Fibroblast of skin of right biceps (primary cell): ENCODE measurements around the gene UCHL3.
A peak's percentile ranks its signal among the peaks of the same experiment; 100 is the strongest.

Experiments used
- DNase-seq: peaks from one replicate; pipeline ENCODE4 v3.0.0-alpha.2; 2013

UCHL3 gene

GRCh38 chr13:75550159-75550567 is 572 bp downstream of the UCHL3 start:
- DNase-seq: peak; percentile 72

DNA sequence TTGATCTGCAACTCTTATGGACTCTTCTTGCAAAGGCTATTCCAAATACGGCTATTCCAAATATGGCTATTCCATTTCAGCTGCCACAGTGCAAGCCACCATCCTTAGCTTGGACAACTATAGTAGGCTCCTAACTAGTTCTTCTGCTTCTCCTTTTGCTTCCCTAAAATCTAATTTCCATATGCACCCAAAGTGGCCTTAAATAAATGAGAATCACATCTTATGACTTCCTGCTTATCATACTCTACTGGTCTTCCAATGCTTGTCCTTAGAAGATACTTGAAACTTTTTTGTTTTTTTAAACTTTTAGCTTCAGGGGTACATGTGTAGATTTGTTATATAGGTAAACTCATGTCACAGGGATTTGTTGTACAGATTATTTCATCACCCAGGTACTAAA is 4.9 kb downstream of the UCHL3 start:
- DNase-seq: no peak

- no peak for DNase-seq
These were observed 5.4 kb downstream of the UCHL3 start for GRCh38 chr13:75554981-75555380.

DNA sequence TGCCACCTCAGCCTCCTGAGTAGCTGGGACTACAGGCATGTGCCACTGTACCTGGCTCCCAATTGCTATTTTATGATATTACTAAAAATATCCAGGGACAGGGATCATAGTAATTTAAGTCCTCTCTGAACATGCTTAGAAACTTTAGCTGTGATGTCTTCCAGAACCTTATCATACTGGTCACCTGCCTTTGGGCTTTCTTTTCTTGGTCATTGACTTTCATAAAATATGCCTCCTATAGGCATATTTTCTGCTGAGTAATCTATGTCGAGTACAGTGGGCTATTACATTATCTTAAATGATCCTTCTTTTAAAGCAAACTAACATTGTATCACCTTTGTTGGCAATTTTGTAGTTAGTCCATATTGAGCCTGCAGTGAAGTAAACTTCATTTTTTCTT is 6.2 kb downstream of the UCHL3 start:
- DNase-seq: no peak

GRCh38 chr13:75556961-75557360 is 7.4 kb downstream of the UCHL3 start:
- DNase-seq: no peak

DNA sequence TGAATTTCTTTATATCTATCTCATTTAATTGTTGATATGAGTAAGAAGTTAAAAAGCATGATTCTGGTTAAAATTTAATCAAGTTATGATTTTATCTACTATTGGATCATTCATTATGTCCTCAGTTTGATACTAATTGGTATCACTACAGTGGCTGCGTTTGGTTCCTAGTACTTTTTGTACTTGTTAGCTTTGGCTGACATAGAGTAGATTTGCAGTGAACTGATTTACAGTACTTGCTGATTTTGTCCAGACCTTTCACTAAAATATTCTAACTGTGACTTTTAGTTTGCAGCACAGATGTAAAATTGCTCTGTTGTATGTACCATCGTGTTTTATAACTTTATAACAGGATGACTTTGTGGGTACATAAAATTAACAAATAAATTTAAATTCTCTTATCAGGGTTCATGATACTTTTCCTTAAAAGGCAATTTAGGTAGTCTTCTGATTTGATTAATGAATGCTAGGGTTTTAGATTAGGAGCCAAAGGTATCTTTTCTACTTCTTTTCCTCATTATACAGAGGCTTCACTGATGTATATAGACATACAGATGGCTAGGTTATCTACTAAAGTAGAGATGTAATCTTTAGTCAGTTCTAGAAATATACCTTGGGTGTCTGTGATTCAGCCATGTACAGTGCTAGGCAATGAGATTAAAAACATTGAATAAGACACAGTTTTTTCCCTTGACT is 8.7 kb downstream of the UCHL3 start:
- DNase-seq: no peak

DNA sequence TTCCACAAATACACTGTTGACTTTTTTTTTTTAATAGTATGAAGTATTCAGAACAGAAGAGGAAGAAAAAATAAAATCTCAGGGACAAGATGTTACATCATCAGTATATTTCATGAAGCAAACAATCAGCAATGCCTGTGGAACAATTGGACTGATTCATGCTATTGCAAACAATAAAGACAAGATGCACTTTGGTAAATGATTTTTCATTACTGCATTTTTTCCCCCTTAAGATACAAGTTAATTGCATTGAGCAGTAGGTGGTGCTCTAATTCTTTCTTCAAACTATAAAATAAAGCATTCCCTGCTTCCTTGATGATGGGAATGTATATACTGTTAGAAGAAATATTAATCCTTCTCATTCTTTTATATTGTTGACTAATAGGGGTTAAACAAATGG is 17.1 kb downstream of the UCHL3 start:
- peak; percentile 56 for DNase-seq

DNA sequence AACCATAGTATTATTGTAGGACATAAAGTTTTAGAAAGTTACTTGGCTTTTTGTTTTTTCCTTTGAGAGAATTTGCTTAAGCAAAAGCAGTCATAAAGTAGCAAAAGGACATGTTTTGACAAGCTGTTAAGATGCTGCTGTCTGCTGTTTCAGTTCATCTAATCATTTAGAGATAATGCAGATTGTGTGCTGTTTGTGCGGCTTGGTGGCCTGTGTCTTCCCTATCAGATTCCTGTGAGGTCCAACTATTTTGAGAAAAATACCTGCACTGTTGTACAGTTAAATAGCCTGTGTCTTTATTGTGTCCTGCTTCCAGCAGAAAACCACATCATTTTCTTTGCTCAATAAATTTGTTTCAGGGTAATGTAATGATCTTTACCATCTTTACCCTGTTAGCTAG is 20.0 kb downstream of the UCHL3 start:
- DNase-seq: no peak

DNA sequence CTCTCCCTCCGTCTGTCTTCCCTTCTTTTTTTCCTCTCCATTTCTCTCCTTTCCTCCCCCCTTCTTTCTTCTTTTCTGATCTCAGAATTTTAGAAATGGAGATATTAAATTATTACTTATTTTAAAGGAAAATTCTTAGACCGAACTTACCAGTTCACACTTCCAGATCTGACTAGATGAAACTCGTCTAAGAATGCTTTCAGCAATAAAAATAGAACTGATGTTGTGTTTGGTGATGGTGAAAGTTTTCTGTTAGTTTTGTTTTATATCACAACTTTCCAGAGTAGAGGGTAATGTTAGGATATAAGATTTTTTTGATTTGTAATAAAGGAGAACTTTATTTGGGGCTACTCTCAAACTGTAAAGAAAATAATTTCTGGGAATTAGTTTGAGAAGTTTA is 29.9 kb downstream of the UCHL3 start:
- DNase-seq: no peak

- DNase-seq: peak; percentile 6
These were observed 32.5 kb downstream of the UCHL3 start for GRCh38 chr13:75581874-75582640.

DNA sequence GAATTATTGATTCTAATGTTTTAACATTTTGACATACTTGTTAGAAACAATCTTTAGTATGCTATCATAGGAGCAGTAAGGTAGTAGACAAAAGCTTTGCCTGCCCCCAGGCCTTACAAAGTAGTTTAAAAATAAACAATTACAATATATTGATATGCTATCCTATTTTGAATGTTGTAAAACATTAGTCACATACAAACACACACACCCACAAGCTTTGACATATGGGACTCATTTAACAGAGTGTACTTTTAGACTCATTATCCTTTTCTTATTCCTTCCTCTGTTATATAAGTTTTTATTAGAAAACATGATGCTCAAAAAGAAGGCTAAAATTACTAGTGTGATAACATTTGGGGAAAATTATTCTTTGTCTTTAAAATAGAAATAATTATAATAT is 33.5 kb downstream of the UCHL3 start:
- no peak for DNase-seq

DNA sequence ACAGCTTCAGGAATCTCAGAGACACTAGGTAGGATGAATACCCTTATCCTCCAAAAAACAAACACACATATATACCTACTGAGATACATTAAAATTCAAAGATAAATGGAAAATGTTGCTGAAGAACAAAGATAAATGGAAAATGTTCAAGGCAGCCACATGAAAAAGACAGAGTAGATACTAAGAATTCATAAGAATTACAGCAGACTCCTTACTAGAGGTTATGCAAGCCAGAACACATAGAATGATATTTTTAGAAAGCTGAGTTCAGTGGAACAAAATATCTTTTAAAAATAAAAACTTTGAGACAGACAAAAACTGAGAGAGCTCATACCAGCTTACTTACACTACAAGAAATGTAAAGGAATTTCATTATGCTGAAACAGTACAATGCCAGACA is 35.6 kb downstream of the UCHL3 start:
- DNase-seq: no peak

DNA sequence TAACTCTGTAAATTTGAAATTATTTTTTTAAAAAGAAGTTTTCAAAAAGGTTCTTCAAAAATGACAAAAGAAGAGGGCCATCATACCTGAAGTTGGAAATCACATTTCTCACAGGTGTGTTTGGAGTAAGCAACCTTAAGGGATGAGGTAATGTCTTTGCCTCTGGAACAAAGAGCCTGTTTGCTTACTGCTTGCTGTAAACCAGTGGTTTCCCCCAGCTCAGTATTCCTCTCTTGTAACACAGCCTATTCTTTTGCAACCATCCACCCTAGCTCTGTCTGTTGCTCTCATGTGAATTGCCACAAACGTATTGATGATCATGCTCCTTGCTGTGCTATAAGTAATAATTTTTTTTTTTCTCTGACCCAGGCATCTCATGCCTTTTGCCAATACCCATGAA is 38.1 kb downstream of the UCHL3 start:
- DNase-seq: no peak

DNA sequence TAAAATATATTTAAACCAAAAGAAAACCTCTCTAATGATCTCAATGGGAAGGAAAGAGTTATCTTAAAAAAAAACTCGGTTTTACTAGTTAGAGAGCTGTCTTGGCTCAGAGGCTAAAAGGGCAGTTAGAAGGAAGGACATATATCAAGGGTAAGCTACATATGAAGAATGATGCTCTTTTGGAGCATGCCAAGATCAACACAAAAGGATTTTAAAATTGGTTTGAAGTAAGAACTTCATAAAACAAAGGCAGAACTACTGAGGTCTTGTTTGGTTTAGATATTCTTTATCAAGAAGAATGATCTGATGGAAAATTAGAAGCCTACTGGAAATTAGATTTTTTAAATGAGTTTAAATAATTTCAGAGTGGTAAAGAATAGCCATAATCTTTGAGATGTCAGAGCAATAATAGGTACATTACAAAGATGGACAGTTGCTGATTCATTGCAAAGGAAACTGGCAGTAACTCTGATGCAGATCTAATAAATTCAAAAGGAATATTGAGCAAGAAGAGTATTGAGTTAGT is 47.1 kb downstream of the UCHL3 start:
- DNase-seq: no peak

GRCh38 chr13:75600371-75600770 is 50.8 kb downstream of the UCHL3 start:
- DNase-seq: no peak

GRCh38 chr13:75603038-75603437 is 53.4 kb downstream of the UCHL3 start:
- DNase-seq: no peak

- no peak for DNase-seq
These were observed 57.9 kb downstream of the UCHL3 start for GRCh38 chr13:75607447-75607846.

GRCh38 chr13:75610466-75610865 is 60.9 kb downstream of the UCHL3 start:
- DNase-seq: no peak

- peak; percentile 21 for DNase-seq
These were observed 62.8 kb downstream of the UCHL3 start for GRCh38 chr13:75612354-75612753.

- no peak for DNase-seq
These were observed 67.6 kb downstream of the UCHL3 start for GRCh38 chr13:75617230-75617629.

- DNase-seq: no peak
These were observed 68.7 kb downstream of the UCHL3 start for GRCh38 chr13:75618308-75618707.

- DNase-seq: peak; percentile 68
These were observed 70.4 kb downstream of the UCHL3 start for GRCh38 chr13:75620020-75620419.

DNA sequence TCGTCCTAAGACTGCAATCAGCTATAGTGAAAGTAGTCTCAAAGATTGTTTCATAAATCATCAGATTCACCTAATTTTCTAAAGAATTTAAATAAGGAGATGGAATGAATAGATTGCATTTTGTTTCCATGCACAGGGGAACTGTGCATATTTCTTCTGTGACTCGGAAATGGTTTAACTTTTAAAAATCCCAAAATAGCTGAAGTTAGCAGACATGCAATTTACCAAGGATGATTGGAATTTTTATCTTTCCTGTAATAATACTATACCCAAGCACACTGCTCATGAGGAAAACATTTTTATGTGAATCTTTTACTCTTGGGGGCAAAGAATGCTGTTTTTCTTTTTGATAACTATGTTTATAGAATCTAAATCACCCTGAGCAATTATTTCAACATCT is 71.6 kb downstream of the UCHL3 start:
- DNase-seq: peak; percentile 95

DNA sequence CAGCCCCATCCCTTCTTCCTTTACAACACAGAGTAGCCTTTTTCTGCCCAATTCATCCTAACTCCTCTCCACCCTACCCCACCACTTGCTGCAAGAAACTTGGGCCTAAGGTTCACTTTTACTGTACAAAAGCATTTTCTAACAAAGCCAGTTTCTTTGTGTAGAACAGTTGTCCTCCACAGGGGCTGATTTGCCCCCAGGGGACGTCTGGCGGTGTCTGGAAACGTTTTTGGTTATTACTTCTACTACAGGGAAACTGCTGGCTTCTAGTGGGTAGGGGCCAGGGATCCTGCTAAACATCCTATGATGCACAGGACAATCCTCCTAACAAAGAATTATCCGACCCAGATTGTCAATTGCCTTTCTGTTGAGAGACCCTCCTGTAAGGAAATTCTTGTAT is 79.2 kb downstream of the UCHL3 start:
- no peak for DNase-seq
